Frontal cortex (tissue), 4 donors: ENCODE data around the gene ATP2C1. TPM values are rescaled to one million over a fixed set of nuclear protein-coding genes. Genes with fewer than 3 reads are reported as not detected.
"Not testable (repeated sequence)": the region's sequence is repeated elsewhere in the genome, so short reads cannot be mapped to it uniquely, and the experiment has no call there.

Source experiments
- DNase-seq, 2 donors: peaks; one replicate each; pipeline ENCODE4 v3.0.0; 2012; ENCODE audit warnings: low spot score in 2 of 2
- FAIRE-seq: peaks from 2 replicates; lab custom pipeline; 2012; peaks lifted over from hg19 to GRCh38; lab: Jason Lieb, UNC
- total RNA-seq: library from RNA; depleted of rRNA; stranded (reverse); fragments of >200 nt; gene quantifications from one replicate; pipeline ENCODE4 v1.2.3, GENCODE V29; 2014
- donor health status: control.
- donor health status: control.
- donor health status: control.

The ATP2C1 gene
- total RNA-seq, 1 donor from 2014 or later = 132 TPM

GRCh38 chr3:130971208-130971607, 77.3 kb downstream of the ATP2C1 start:
- DNase-seq (no peak), FAIRE-seq (no peak)

- not testable (repeated sequence) for FAIRE-seq
Measured at GRCh38 chr3:130972592-130972991, 78.7 kb downstream of the ATP2C1 start.

DNA sequence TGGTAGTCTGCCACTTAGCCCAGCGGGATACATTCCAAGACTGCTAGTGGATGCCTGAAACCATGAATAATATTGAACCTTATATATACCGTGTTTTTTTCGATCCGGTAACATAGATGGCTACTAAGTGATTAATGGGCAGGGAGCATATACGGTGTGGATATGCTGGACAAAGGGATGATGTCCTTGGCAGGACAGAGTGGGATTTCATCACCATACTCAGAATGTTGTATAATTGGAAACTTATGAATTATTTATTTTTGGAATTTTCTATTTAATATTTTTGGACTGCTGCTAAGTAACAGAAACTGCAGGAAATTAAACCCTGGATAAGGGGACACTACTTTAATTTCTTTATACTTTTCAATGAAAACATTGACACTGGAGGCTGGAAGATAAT, 79.5 kb downstream of the ATP2C1 start:
- no peak for DNase-seq

More at GRCh38 chr3:130972592-130972991, 78.7 kb downstream of the ATP2C1 start:
- DNase-seq = not testable (repeated sequence)

GRCh38 chr3:130974201-130974600, 80.3 kb downstream of the ATP2C1 start:
- DNase-seq (no peak), FAIRE-seq (no peak)

More for the DNA sequence above, 79.5 kb downstream of the ATP2C1 start:
- no peak for FAIRE-seq

DNA sequence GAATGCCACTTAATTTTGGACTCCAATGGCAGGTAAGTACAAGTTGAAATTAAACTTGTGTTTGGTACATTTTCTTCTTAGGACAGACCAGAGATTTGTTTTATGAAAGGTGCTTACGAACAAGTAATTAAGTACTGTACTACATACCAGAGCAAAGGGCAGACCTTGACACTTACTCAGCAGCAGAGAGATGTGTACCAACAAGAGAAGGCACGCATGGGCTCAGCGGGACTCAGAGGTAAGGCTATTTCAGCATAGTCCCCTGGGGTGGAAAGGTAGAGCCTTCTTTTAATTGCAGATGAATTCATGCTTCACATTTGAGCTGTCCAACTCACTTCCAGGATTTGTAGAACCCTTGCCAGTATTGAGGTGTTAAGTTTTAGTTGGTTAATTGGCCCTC, 81.4 kb downstream of the ATP2C1 start:
- DNase-seq = no peak
- FAIRE-seq = no peak

DNA sequence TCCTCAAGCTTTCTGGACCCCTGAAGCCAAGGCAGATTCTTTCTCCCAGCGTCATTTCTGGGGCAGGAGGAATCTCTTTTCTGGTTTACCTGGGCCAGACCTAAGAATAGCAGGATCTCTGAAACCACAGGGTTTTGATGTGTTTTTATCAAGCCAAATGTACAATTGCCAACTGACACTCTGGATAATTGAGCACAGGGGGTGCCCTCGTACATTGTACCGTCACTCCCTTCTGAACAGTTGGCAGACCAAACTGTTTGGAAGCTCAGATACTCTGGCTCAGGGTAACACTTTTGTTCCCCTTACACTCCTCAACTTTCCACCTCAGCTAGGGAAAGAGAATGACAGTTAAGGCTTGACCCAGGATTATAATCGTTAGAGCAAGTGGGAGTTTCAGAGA, 82.8 kb downstream of the ATP2C1 start:
- DNase-seq (no peak), FAIRE-seq (no peak)

- DNase-seq (no peak), FAIRE-seq (no peak)
Measured at GRCh38 chr3:130979117-130979516, 85.2 kb downstream of the ATP2C1 start.

GRCh38 chr3:130981469-130981868, 87.6 kb downstream of the ATP2C1 start:
- DNase-seq (no peak), FAIRE-seq (no peak)

DNA sequence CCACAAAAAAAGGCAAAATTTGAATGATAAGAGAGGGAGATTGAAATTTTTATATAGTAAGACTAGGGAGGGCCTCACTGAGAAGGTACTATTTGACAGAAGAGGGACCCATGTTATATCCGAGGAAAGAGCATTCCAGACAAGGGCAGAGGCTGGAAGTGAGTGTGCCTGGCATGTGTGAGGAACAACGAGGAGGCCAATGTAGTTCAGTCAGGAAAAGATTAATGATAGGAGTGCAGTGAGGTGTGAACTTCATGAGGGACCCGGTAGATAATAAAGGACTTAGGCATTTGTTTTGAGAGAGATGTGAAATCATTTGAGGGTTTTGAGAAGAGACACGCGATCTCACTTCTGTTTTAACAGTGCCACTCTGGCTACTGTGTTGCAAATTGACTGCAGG, 96.4 kb downstream of the ATP2C1 start:
- no peak for DNase-seq
- no peak for FAIRE-seq

DNA sequence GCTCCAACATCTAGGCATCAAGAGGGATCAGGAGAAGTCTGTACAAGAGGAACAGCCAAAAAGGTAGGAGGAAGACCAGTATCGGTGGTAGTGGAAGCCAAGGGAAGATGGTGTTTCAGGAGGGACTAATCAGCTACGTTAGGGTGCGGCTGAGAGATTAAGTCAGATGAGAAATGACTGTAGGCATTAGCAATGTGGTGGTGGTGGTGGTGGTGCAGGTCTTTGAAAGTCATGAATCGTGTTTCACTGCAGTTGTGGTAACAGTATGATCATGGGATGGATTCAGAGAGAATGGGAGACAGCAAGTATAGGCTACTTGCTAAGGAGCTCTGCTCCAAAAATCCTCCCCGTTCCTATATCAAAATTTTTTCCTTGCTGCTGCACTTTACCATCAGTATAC, 97.2 kb downstream of the ATP2C1 start:
- FAIRE-seq = no peak

GRCh38 chr3:130992344-130992743, 98.5 kb downstream of the ATP2C1 start:
- DNase-seq = no peak

More for the DNA sequence above, 97.2 kb downstream of the ATP2C1 start:
- no peak for DNase-seq

DNA sequence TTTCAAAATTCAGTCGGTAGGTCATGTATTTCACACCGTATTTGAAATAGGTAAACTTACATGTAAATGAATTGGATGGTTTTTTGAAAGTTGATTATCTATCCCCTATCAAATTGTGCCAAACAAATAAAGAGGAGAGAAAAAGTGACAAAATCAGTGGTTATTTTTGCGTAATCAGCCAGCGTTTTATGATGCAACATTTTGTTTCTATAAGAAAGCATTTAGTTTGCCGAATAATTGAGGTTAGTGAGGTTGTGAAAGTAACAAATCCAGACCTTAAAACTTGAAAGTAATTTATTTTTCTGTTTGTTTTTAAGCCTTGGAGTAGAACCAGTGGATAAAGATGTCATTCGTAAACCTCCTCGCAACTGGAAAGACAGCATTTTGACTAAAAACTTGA, 103.4 kb downstream of the ATP2C1 start:
- no peak for FAIRE-seq

More at GRCh38 chr3:130992344-130992743, 98.5 kb downstream of the ATP2C1 start:
- no peak for FAIRE-seq

GRCh38 chr3:131001071-131001470, 107.2 kb downstream of the ATP2C1 start:
- no peak for FAIRE-seq
- no peak for DNase-seq

More for the DNA sequence above, 103.4 kb downstream of the ATP2C1 start:
- DNase-seq = no peak

GRCh38 chr3:131004603-131005002, 110.7 kb downstream of the ATP2C1 start:
- DNase-seq (no peak), FAIRE-seq (no peak)

GRCh38 chr3:131007256-131007655, 113.4 kb downstream of the ATP2C1 start:
- FAIRE-seq (no peak), DNase-seq (no peak)

DNA sequence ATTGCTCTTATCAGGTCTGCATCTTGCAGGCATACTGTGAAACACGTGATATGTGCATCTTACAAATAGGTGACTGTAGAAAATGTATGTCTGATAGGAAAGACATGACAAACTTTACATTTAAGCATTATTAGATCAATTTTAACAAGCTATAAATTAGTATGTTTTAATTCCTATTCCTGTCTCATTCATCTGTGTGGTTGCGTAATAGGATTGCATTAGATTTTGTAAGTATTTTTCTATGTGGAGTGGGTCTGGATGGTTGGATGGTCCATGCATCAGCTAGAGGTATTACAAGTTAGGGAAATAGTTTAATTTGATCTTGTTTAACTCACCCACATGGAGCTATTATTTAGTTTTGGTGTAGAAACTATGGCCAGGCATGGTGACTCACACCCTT, 113.9 kb downstream of the ATP2C1 start:
- no peak for DNase-seq
- FAIRE-seq = no peak

DNA sequence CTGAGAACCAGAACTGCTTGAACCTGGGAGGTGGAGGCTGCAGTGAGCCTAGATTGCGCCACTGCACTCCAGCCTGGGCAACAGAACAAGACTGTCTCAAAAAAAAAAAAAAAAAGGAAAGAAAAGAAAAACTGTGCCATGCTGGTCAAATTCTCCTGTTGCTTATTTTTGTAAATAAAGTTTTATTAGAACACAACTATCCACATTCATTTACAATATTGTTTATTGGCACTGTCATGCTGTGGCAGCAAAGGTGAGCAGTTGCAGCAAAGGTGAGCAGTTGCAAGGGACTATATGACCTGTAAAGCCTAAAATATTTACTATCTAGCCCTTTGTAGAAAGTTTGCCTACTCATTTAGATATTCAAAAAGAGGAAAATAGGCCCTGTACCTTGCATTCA, 114.4 kb downstream of the ATP2C1 start:
- DNase-seq = no peak
- FAIRE-seq = no peak

GRCh38 chr3:131009698-131010097, 115.8 kb downstream of the ATP2C1 start:
- FAIRE-seq = no peak
- no peak for DNase-seq

GRCh38 chr3:131018970-131019369, 125.1 kb downstream of the ATP2C1 start:
- DNase-seq = no peak
- FAIRE-seq = no peak

- no peak for DNase-seq
- FAIRE-seq = no peak
Measured at GRCh38 chr3:131020122-131020693, 126.3 kb downstream of the ATP2C1 start.

DNA sequence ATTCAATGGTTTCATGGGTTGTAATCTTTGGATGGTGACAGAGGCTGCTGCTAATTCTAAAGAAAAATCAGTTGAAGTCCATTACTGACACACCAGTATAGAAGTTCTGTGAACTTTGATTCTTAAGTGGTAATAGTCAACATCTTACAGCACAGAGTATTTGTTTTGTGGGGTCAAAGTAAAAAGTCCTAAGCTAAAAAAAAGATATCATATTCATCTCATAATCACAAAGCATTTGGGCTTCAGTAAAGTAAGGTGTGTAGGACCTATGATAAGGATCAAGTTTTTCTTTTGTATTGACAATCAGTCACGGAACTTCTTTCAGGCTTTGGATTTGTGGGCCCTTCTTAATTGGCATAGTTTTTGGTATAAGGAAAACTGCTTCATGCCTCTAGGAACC, 131.7 kb downstream of the ATP2C1 start:
- FAIRE-seq = no peak
- no peak for DNase-seq
